ENCODE measurements around the gene KDF1.

Gene KDF1

DNA sequence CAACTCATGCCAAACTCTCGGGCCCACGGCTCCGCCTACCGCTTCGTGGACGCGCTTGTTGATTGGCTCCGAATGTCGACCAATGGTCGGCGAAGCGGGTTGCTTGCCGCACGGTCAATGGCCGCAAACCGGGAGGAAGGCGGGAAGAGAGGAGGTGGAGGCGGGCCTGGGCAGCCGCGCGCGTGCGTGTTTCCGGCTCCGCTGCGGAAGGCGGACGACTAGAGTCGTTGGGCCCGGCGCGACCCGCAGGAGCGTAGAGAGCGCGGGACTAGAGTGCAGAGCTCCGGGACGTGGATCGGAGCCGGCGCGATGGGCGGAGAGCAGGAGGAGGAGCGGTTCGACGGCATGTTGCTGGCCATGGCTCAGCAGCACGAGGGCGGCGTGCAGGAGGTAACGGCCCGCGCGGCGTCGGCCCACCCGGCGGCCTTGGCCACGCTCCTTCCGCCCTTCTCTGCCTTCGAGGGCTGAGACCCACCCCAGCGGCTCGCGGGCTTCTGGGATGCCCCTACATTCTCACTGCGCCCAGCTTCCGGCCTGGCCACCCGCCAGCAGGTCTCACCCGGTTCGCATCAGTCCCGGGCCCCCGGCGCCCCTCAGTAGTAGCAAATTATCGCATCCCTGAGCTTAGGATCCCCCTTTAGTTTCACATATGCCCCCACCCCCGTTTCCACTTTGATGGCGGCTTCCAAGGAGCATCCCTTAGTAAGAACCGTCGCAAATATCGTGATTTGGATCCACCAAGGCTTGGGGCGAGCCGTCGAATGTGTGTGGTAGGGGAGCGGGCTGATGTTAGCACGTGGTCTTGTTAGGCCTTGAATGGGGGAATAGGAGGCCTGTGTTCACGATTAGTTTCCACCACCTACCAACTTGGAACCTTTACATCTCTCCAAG, 38.5 kb downstream of the KDF1 start, which contains the start of gene NUDC:
Gene NUDC, plus strand, starts transcription at position 204 of the 891 bp plus-strand sequence. Its CDS starts 106 bp downstream, at position 310.
- H3K4me1 ChIP-seq (ENCODE audit: control extremely low read depth in 1 of 4, control insufficient read depth in 4 of 4, insufficient read depth in 4 of 4, low read length in 3 of 4), result peaks cover 5 to 21% (median 16%) of the 10 kb centered on the region in 4 experiments
- peak within 1 kb of the TSS; percentile 80 to 90 for H3K27ac ChIP-seq (ENCODE audit: insufficient read depth in 1 of 2, low read depth in 1 of 2, low read length in 2 of 2, poor library complexity in 1 of 2, severe bottlenecking in 2 of 2)
- no peaks in the 10 kb centered on the region for H3K27me3 ChIP-seq (replicated peaks in 2 of 5; ENCODE audit: control insufficient read depth in 4 of 5, insufficient read depth in 5 of 5, low read length in 4 of 5)
- POLR2A ChIA-PET, result interaction anchor here (0.8 kb wide), 1 partner anchor 22 kb away, joined by 3 read pairs; no protein-coding TSS in a partner anchor
- H3K9me3 ChIP-seq (ENCODE audit: control extremely low read depth in 1 of 5, control insufficient read depth in 4 of 5, insufficient read depth in 2 of 5, low read depth in 1 of 5, low read length in 4 of 5), result no peaks in the 10 kb centered on the region
- CTCF ChIA-PET, result interaction anchor here (1.2 kb wide), 1 partner anchor 13 kb away, joined by 4 read pairs; no protein-coding TSS in a partner anchor
- DNase-seq, result peak; percentile 96 to 98 (median 98)
- WGBS (ENCODE audit: insufficient coverage), result 0% methylated on average over 77 of the region's 83 CpGs
- H3K4me3 ChIP-seq (ENCODE audit: control insufficient read depth in 1 of 7, extremely low read depth in 1 of 7, insufficient read depth in 4 of 7, low read depth in 2 of 7, low read length in 6 of 7), result peak within 1 kb of the TSS; percentile 58 to 87 (median 75)
- H3K36me3 ChIP-seq (ENCODE audit: control insufficient read depth in 4 of 4, insufficient read depth in 4 of 4, low read length in 3 of 4), result peaks cover 8 to 21% (median 17%) of the 10 kb centered on the region in 4 experiments

DNA sequence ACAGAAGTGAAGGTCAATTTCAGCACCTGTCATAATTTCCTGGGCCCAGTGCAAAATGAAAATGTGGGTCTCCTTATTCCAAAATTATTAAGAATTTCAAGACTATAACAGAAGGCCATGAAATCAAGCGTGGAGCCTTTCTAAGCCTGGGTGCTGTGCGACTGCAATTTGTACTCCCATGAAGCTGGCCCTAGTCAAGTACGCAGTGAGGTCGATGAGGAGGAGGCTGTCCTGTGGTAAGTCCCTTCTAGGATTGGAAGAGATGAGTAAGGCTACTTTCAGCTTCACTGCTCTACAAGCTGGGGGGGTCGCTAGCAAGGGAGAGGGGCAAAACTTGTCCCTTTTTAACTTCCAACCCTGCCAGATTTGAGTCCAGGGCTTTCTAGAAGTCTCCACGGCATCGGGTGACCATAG, 39.1 kb downstream of the KDF1 start:
- Histone ChIP-seq H3K4me3 (ENCODE audit: control insufficient read depth in 1 of 7, extremely low read depth in 1 of 7, insufficient read depth in 4 of 7, low read depth in 2 of 7, low read length in 6 of 7) (peak overlapping the region; percentile 58 to 87 (median 75)), H3K4me1 (ENCODE audit: control extremely low read depth in 1 of 4, control insufficient read depth in 4 of 4, insufficient read depth in 4 of 4, low read length in 3 of 4) (peaks cover 5 to 21% (median 16%) of the 10 kb centered on the region in 4 experiments), H3K9me3 (ENCODE audit: control extremely low read depth in 1 of 5, control insufficient read depth in 4 of 5, insufficient read depth in 2 of 5, low read depth in 1 of 5, low read length in 4 of 5) (no peaks in the 10 kb centered on the region), H3K27me3 (replicated peaks in 2 of 5; ENCODE audit: control insufficient read depth in 4 of 5, insufficient read depth in 5 of 5, low read length in 4 of 5) (no peaks in the 10 kb centered on the region), H3K27ac (ENCODE audit: insufficient read depth in 1 of 2, low read depth in 1 of 2, low read length in 2 of 2, poor library complexity in 1 of 2, severe bottlenecking in 2 of 2) (peak overlapping the region; percentile 64 to 90), H3K36me3 (ENCODE audit: control insufficient read depth in 4 of 4, insufficient read depth in 4 of 4, low read length in 3 of 4) (peaks cover 5 to 17% (median 10%) of the 10 kb centered on the region in 4 experiments)
- ChIA-PET POLR2A (interaction anchor here (0.6 kb wide), 1 partner anchor 11 kb away, joined by 4 read pairs; no protein-coding TSS in a partner anchor), CTCF (interaction anchor here (1.2 kb wide), 1 partner anchor 13 kb away, joined by 4 read pairs; no protein-coding TSS in a partner anchor)
- 25% methylated on average over 6 of the region's 7 CpGs for whole genome bisulfite sequencing (ENCODE audit: insufficient coverage)
- no peak for DNase-seq

DNA sequence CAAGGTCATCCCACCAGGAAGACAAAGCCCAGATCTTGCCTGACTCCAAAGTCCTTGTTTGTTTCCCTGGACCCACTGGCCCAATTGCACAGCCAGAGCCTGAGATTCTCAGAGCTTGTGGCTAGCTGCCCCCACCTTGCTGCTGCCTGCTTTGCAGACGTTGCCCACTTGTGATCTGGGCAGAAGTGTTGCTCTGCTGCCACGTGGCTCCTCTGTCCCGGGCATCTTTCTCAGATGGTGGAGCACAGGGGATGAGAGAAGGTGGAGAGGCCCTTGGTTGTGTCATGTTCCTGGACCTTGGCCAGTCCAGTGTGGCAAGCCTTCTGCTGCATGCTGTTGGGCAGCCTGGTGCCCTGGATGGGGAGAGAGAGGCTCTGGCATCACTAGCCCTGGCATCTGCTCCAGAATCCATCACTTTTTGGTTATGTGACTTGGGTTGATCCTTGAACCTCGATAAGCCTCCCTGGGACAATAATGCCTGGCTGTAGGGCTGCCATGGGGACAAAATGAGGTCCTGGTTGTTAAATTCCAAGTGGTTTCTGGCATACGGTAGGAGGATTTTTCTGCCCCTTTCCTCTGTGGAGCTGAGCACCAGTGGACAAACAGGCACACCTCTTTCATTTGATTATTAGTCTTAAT, 44.9 kb downstream of the KDF1 start:
- Histone ChIP-seq H3K36me3 (ENCODE audit: control insufficient read depth in 4 of 4, insufficient read depth in 4 of 4, low read length in 3 of 4) (no peaks in the 10 kb centered on the region), H3K4me3 (ENCODE audit: control insufficient read depth in 1 of 7, extremely low read depth in 1 of 7, insufficient read depth in 4 of 7, low read depth in 2 of 7, low read length in 6 of 7) (no peak overlapping the region), H3K27me3 (replicated peaks in 2 of 5; ENCODE audit: control insufficient read depth in 4 of 5, insufficient read depth in 5 of 5, low read length in 4 of 5) (no peaks in the 10 kb centered on the region), H3K4me1 (ENCODE audit: control extremely low read depth in 1 of 4, control insufficient read depth in 4 of 4, insufficient read depth in 4 of 4, low read length in 3 of 4) (no peaks in the 10 kb centered on the region), H3K9me3 (ENCODE audit: control extremely low read depth in 1 of 5, control insufficient read depth in 4 of 5, insufficient read depth in 2 of 5, low read depth in 1 of 5, low read length in 4 of 5) (no peaks in the 10 kb centered on the region), H3K27ac (ENCODE audit: insufficient read depth in 1 of 2, low read depth in 1 of 2, low read length in 2 of 2, poor library complexity in 1 of 2, severe bottlenecking in 2 of 2) (no peak overlapping the region)
- ChIA-PET POLR2A (no interaction called here), CTCF (no interaction called here)
- DNase-seq, result no peak
- 89% methylated on average over 4 of the region's 5 CpGs for WGBS (ENCODE audit: insufficient coverage)

DNA sequence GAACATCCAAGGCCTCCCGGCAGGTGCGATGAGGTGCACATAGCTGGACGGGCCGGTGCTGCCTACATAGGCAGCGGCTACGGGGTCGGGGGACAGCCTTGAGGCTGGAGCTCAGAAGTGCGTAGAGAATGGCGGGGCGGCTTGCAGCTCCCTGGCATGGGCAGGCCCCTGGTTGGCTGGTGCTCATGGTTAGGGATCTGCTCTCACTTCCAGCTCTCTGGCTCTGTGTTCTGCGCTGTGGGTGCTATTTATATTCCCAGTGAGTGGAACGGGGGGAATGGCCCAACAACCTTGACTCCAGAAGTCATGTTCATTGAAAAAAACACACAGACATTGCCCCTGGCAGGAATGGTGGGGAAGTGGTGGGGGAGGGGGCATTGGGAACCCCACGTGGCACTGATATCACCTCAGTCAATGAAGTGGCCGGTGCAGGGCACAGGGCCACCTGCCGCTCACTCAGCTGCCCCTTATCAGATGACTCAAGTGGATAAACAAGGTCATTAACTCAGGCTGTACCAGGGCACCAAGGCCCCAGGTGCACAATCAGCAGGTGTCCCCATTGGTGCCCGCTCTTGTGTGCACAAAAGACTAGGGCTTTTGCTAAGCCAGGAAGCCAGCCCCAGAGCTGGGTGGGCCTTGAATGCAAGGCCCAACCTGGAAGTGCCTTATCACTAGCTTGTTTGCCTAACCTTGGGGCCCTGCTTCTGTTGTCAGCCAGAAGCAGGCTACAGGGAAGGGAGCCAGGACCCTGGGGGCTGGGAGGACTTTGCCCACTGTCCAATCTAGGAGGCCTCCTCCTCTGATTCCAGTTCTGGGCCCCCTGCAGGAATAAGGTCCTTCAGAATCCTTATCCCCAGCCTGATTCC, 46.3 kb downstream of the KDF1 start, which contains the start of gene NR0B2:
Gene NR0B2, minus strand, starts transcription at position 222 of the 866 bp plus-strand sequence. Its CDS starts 35 bp downstream, at position 187.
- WGBS (ENCODE audit: insufficient coverage), result 97% methylated on average over 14 of the region's 16 CpGs
- Histone ChIP-seq H3K9me3 (ENCODE audit: control extremely low read depth in 1 of 5, control insufficient read depth in 4 of 5, insufficient read depth in 2 of 5, low read depth in 1 of 5, low read length in 4 of 5) (no peaks in the 10 kb centered on the region), H3K27ac (ENCODE audit: insufficient read depth in 1 of 2, low read depth in 1 of 2, low read length in 2 of 2, poor library complexity in 1 of 2, severe bottlenecking in 2 of 2) (peak within 1 kb of the TSS in 1 of 2 experiments; percentile 61), H3K27me3 (replicated peaks in 2 of 5; ENCODE audit: control insufficient read depth in 4 of 5, insufficient read depth in 5 of 5, low read length in 4 of 5) (no peaks in the 10 kb centered on the region), H3K4me3 (ENCODE audit: control insufficient read depth in 1 of 7, extremely low read depth in 1 of 7, insufficient read depth in 4 of 7, low read depth in 2 of 7, low read length in 6 of 7) (no peak within 1 kb of the TSS), H3K4me1 (ENCODE audit: control extremely low read depth in 1 of 4, control insufficient read depth in 4 of 4, insufficient read depth in 4 of 4, low read length in 3 of 4) (no peaks in the 10 kb centered on the region), H3K36me3 (ENCODE audit: control insufficient read depth in 4 of 4, insufficient read depth in 4 of 4, low read length in 3 of 4) (no peaks in the 10 kb centered on the region)
- ChIA-PET CTCF (no interaction called here), POLR2A (interaction anchor here (0.8 kb wide), 1 partner anchor 13 kb away, joined by 3 read pairs; no protein-coding TSS in a partner anchor)
- DNase-seq, result no peak

DNA sequence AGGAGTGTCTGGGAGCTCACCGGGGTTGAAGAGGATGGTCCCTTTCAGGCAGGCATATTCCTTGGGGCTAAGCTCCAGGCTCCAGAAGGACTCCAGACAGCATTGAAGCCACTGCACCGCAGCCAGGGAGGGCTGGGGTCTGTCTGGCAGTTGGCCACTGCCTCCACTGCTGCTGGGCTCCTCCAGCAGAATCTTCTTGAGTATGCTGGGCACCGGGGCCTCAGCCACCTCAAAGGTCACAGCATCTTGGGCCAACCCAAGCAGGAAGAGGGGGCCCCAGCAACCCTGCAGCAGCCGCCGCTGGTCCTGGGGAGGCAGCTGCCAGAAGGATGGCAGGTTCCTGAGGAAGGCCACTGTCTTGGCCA, 46.9 kb downstream of the KDF1 start:
- POLR2A ChIA-PET, result interaction anchor here (0.6 to 0.8 kb wide), 3 partner anchors 12 to 122 kb away, joined by 3 to 5 read pairs (median 3); no protein-coding TSS in a partner anchor
- CTCF ChIA-PET, result no interaction called here

DNA sequence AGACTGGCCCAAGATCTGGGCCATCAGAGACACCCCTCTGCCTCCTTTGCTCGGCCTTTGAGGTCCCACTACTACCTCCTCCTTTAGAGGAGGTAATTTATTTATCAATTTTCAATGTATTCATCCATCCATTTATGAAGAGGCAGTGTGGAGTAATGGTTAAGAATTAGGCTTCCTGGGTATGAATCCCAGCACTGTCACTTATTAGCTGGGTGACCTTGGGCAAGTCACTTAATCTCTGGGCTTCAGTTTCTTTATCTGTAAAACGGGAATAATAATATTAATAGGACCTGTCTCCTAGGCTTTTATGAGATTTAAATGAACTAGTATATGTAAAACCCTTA, 48.1 kb downstream of the KDF1 start:
- Histone ChIP-seq H3K9me3 (ENCODE audit: control extremely low read depth in 1 of 5, control insufficient read depth in 4 of 5, insufficient read depth in 2 of 5, low read depth in 1 of 5, low read length in 4 of 5) (no peaks in the 10 kb centered on the region), H3K27ac (ENCODE audit: insufficient read depth in 1 of 2, low read depth in 1 of 2, low read length in 2 of 2, poor library complexity in 1 of 2, severe bottlenecking in 2 of 2) (no peak overlapping the region), H3K4me3 (ENCODE audit: control insufficient read depth in 1 of 7, extremely low read depth in 1 of 7, insufficient read depth in 4 of 7, low read depth in 2 of 7, low read length in 6 of 7) (no peak overlapping the region), H3K27me3 (replicated peaks in 2 of 5; ENCODE audit: control insufficient read depth in 4 of 5, insufficient read depth in 5 of 5, low read length in 4 of 5) (no peaks in the 10 kb centered on the region), H3K36me3 (ENCODE audit: control insufficient read depth in 4 of 4, insufficient read depth in 4 of 4, low read length in 3 of 4) (no peaks in the 10 kb centered on the region), H3K4me1 (ENCODE audit: control extremely low read depth in 1 of 4, control insufficient read depth in 4 of 4, insufficient read depth in 4 of 4, low read length in 3 of 4) (no peaks in the 10 kb centered on the region)
- ChIA-PET POLR2A (no interaction called here), CTCF (no interaction called here)
- no peak for DNase-seq
- WGBS (ENCODE audit: insufficient coverage), result no CpG with 5 or more reads among the region's 2 CpGs

More for the DNA sequence above, 46.9 kb downstream of the KDF1 start:
- H3K9me3 ChIP-seq (ENCODE audit: control extremely low read depth in 1 of 5, control insufficient read depth in 4 of 5, insufficient read depth in 2 of 5, low read depth in 1 of 5, low read length in 4 of 5), result no peaks in the 10 kb centered on the region
- H3K4me1 ChIP-seq (ENCODE audit: control extremely low read depth in 1 of 4, control insufficient read depth in 4 of 4, insufficient read depth in 4 of 4, low read length in 3 of 4), result no peaks in the 10 kb centered on the region
- DNase-seq, result no peak
- no peak overlapping the region for H3K4me3 ChIP-seq (ENCODE audit: control insufficient read depth in 1 of 7, extremely low read depth in 1 of 7, insufficient read depth in 4 of 7, low read depth in 2 of 7, low read length in 6 of 7)
- no peak overlapping the region for H3K27ac ChIP-seq (ENCODE audit: insufficient read depth in 1 of 2, low read depth in 1 of 2, low read length in 2 of 2, poor library complexity in 1 of 2, severe bottlenecking in 2 of 2)
- WGBS (ENCODE audit: insufficient coverage), result 82% methylated on average over 5 of the region's 5 CpGs
- H3K27me3 ChIP-seq (replicated peaks in 2 of 5; ENCODE audit: control insufficient read depth in 4 of 5, insufficient read depth in 5 of 5, low read length in 4 of 5), result no peaks in the 10 kb centered on the region
- no peaks in the 10 kb centered on the region for H3K36me3 ChIP-seq (ENCODE audit: control insufficient read depth in 4 of 4, insufficient read depth in 4 of 4, low read length in 3 of 4)
